Measurements from ENCODE around the gene MMP11. TPM values are rescaled to one million over a fixed set of nuclear protein-coding genes. Genes with fewer than 3 reads are reported as not detected.

The MMP11 gene
- total RNA-seq, 1 donor from 2014 or later: 28.8 TPM

GRCh38 chr22:23786752-23787599 lies 14.3 kb downstream of the MMP11 start, which contains the start of gene SMARCB1:
TSS of gene SMARCB1 (plus strand) at chr22:23786966. CDS start at chr22:23787170, 204 bp downstream.
- TF ChIP-seq CTCF (IDR thresholded peaks at IDR 0.05; ENCODE audit: partially characterized antibody, unreplicated experiment): no peak
- H3K27me3 Mint-ChIP-seq (ENCODE audit: unreplicated experiment): peaks cover 2% of the 10 kb centered on the region
- H3K4me3 Mint-ChIP-seq (ENCODE audit: unreplicated experiment): peak within 1 kb of the TSS; percentile 96
- peak; percentile 91 for DNase-seq
- peaks cover 8% of the 10 kb centered on the region for H3K9me3 Mint-ChIP-seq (ENCODE audit: unreplicated experiment)
- peaks cover 26% of the 10 kb centered on the region for H3K4me1 Mint-ChIP-seq (ENCODE audit: low read depth, unreplicated experiment)
- H3K27ac Mint-ChIP-seq (ENCODE audit: unreplicated experiment): peak within 1 kb of the TSS; percentile 95
- no peaks in the 10 kb centered on the region for H3K36me3 Mint-ChIP-seq (ENCODE audit: unreplicated experiment)

DNA sequence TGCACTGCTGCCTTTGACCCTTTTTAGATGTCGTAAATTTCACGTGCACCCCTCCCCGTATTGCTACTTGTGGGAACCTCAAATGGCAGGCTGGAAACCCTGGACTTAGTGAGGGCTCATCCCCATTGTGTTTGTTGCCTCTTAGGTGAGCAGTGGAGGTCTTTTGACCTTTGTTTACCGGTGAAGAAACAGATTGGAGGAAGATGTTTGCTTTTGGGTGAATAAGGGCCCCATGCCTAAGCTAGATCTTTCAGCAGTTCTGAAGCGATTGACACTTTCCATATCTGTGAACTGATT lies 14.9 kb downstream of the MMP11 start:
- peaks cover 1% of the 10 kb centered on the region for H3K36me3 Mint-ChIP-seq (ENCODE audit: unreplicated experiment)
- H3K9me3 Mint-ChIP-seq (ENCODE audit: unreplicated experiment): peaks cover 8% of the 10 kb centered on the region
- H3K4me3 Mint-ChIP-seq (ENCODE audit: unreplicated experiment): peak overlapping the region; percentile 96
- peak overlapping the region; percentile 95 for H3K27ac Mint-ChIP-seq (ENCODE audit: unreplicated experiment)
- H3K4me1 Mint-ChIP-seq (ENCODE audit: low read depth, unreplicated experiment): peaks cover 31% of the 10 kb centered on the region
- no peak for DNase-seq
- TF ChIP-seq CTCF (IDR thresholded peaks at IDR 0.05; ENCODE audit: partially characterized antibody, unreplicated experiment): no peak
- peaks cover 2% of the 10 kb centered on the region for H3K27me3 Mint-ChIP-seq (ENCODE audit: unreplicated experiment)

- Mint-ChIP-seq H3K4me1 (ENCODE audit: low read depth, unreplicated experiment) (peaks cover 35% of the 10 kb centered on the region), H3K27ac (ENCODE audit: unreplicated experiment) (peak overlapping the region; percentile 95), H3K27me3 (ENCODE audit: unreplicated experiment) (peaks cover 2% of the 10 kb centered on the region), H3K9me3 (ENCODE audit: unreplicated experiment) (peaks cover 8% of the 10 kb centered on the region), H3K4me3 (ENCODE audit: unreplicated experiment) (peak overlapping the region; percentile 96), H3K36me3 (ENCODE audit: unreplicated experiment) (peaks cover 5% of the 10 kb centered on the region)
- no peak for DNase-seq
- no peak for TF ChIP-seq CTCF (IDR thresholded peaks at IDR 0.05; ENCODE audit: partially characterized antibody, unreplicated experiment)
Measured at GRCh38 chr22:23787910-23788309, 15.3 kb downstream of the MMP11 start.

DNA sequence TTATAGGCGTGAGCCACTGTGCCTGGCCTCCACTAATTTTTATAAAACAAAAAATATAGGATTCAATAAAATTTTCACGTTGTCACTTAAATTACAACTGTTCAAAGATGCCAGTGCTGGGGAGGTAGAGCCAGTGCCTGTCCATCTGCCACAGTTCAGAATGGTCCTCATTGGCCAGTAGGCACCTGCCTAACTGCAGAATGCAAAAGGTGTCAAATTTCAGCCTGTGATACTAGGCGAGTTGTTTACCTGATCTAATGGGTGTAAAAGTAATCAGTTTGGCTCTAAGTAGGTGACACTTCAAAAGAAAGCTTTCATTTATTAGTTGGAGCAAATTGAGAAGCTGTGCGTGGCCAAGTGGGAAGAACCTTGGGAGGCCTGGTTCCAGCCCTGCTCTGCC lies 16.5 kb downstream of the MMP11 start:
- TF ChIP-seq CTCF (IDR thresholded peaks at IDR 0.05; ENCODE audit: partially characterized antibody, unreplicated experiment): no peak

GRCh38 chr22:23789638-23790037 lies 17.0 kb downstream of the MMP11 start:
- H3K4me3 Mint-ChIP-seq (ENCODE audit: unreplicated experiment): peak overlapping the region; percentile 71
- H3K9me3 Mint-ChIP-seq (ENCODE audit: unreplicated experiment): peaks cover 8% of the 10 kb centered on the region
- peaks cover 2% of the 10 kb centered on the region for H3K27me3 Mint-ChIP-seq (ENCODE audit: unreplicated experiment)
- no peak for TF ChIP-seq CTCF (IDR thresholded peaks at IDR 0.05; ENCODE audit: partially characterized antibody, unreplicated experiment)
- peak overlapping the region; percentile 87 for H3K27ac Mint-ChIP-seq (ENCODE audit: unreplicated experiment)
- no peak for DNase-seq
- H3K4me1 Mint-ChIP-seq (ENCODE audit: low read depth, unreplicated experiment): peaks cover 40% of the 10 kb centered on the region
- peaks cover 10% of the 10 kb centered on the region for H3K36me3 Mint-ChIP-seq (ENCODE audit: unreplicated experiment)

More for the DNA sequence above, 16.5 kb downstream of the MMP11 start:
- Mint-ChIP-seq H3K4me1 (ENCODE audit: low read depth, unreplicated experiment) (peaks cover 40% of the 10 kb centered on the region), H3K27ac (ENCODE audit: unreplicated experiment) (peak overlapping the region; percentile 87), H3K9me3 (ENCODE audit: unreplicated experiment) (peaks cover 8% of the 10 kb centered on the region), H3K27me3 (ENCODE audit: unreplicated experiment) (peaks cover 2% of the 10 kb centered on the region), H3K36me3 (ENCODE audit: unreplicated experiment) (peaks cover 10% of the 10 kb centered on the region), H3K4me3 (ENCODE audit: unreplicated experiment) (peak overlapping the region; percentile 71)
- no peak for DNase-seq

Data from glutamatergic neuron (in vitro differentiated cells).